ENCODE data around the gene MBOAT1. TPM values are rescaled to one million over a fixed set of nuclear protein-coding genes. Genes with fewer than 3 reads are reported as not detected.
A peak's percentile ranks its signal among the peaks of the same experiment; 100 is the strongest.

MBOAT1 gene
- total RNA-seq, 2 experiments from 2014 or later, result 13.3 to 16.1 TPM

GRCh38 chr6:20202699-20203302, 9.5 kb downstream of the MBOAT1 start:
- Mint-ChIP-seq H3K4me1 (peaks cover 62% of the 10 kb centered on the region), H3K27me3 (no peaks in the 10 kb centered on the region), H3K9me3 (ENCODE audit: low read depth) (no peaks in the 10 kb centered on the region), H3K4me3 (no peak overlapping the region), H3K36me3 (ENCODE audit: low read depth) (peaks cover 12% of the 10 kb centered on the region), H3K27ac (no peak overlapping the region)
- ChIA-PET POLR2A (no interaction called here), CTCF (interaction anchor here (0.5 to 1.5 kb wide), 6 partner anchors 9 to 1417 kb away, joined by 3 to 4 read pairs (median 3); no protein-coding TSS in a partner anchor)
- DNase-seq (no peak), ATAC-seq (no peak)
- intact Hi-C loops (cut with DNase I, micrococcal nuclease), result loop anchor here (1.0 kb wide), 1 partner anchor 10 kb away; the partner anchor contains the start of gene MBOAT1 (in 2 of the 2)

- no peak for ATAC-seq
- Mint-ChIP-seq H3K36me3 (ENCODE audit: low read depth) (peaks cover 12% of the 10 kb centered on the region), H3K9me3 (ENCODE audit: low read depth) (no peaks in the 10 kb centered on the region), H3K4me1 (peaks cover 59% of the 10 kb centered on the region), H3K27ac (no peak overlapping the region), H3K27me3 (no peaks in the 10 kb centered on the region), H3K4me3 (no peak overlapping the region)
- ChIA-PET CTCF (interaction anchor here (0.5 to 1.5 kb wide), 4 partner anchors 9 to 507 kb away, joined by 3 to 4 read pairs (median 3); no protein-coding TSS in a partner anchor), POLR2A (no interaction called here)
- DNase-seq, result no peak
- intact Hi-C loops (cut with DNase I, micrococcal nuclease), result loop anchor here (1.0 kb wide), 1 partner anchor 10 kb away; the partner anchor contains the start of gene MBOAT1 (in 2 of the 2)
These were observed 10.0 kb downstream of the MBOAT1 start for GRCh38 chr6:20202324-20202658.

- ChIA-PET POLR2A (interaction anchor here (0.7 kb wide), 1 partner anchor 9 kb away, joined by 3 read pairs; no protein-coding TSS in a partner anchor), CTCF (interaction anchor here (1.2 kb wide), 2 partner anchors 75 to 119 kb away, joined by 3 read pairs; no protein-coding TSS in a partner anchor)
- H3K9me3 Mint-ChIP-seq (ENCODE audit: low read depth), result no peaks in the 10 kb centered on the region
- peak overlapping the region; percentile 79 for H3K27ac Mint-ChIP-seq
- H3K36me3 Mint-ChIP-seq (ENCODE audit: low read depth), result peaks cover 11% of the 10 kb centered on the region
- no peaks in the 10 kb centered on the region for H3K27me3 Mint-ChIP-seq
- intact Hi-C loops (cut with DNase I, micrococcal nuclease), result no loop called here
- peaks cover 46% of the 10 kb centered on the region for H3K4me1 Mint-ChIP-seq
- ATAC-seq, result no peak
- H3K4me3 Mint-ChIP-seq, result no peak overlapping the region
- no peak for DNase-seq
These were observed 11.3 kb downstream of the MBOAT1 start for GRCh38 chr6:20200761-20201630.

- H3K27ac Mint-ChIP-seq, result no peak overlapping the region
- intact Hi-C loops (cut with DNase I, micrococcal nuclease), result no loop called here
- no peak for ATAC-seq
- H3K4me3 Mint-ChIP-seq, result no peak overlapping the region
- ChIA-PET POLR2A (no interaction called here), CTCF (no interaction called here)
- no peaks in the 10 kb centered on the region for H3K27me3 Mint-ChIP-seq
- H3K4me1 Mint-ChIP-seq, result peaks cover 27% of the 10 kb centered on the region
- no peaks in the 10 kb centered on the region for H3K9me3 Mint-ChIP-seq (ENCODE audit: low read depth)
- H3K36me3 Mint-ChIP-seq (ENCODE audit: low read depth), result peaks cover 7% of the 10 kb centered on the region
- DNase-seq, result no peak
These were observed 13.5 kb downstream of the MBOAT1 start for GRCh38 chr6:20198775-20199174.

GRCh38 chr6:20198156-20198774, 14.0 kb downstream of the MBOAT1 start:
- intact Hi-C loops (cut with DNase I, micrococcal nuclease), result no loop called here
- Mint-ChIP-seq H3K27ac (no peak overlapping the region), H3K27me3 (no peaks in the 10 kb centered on the region), H3K4me1 (peaks cover 24% of the 10 kb centered on the region), H3K4me3 (no peak overlapping the region), H3K36me3 (ENCODE audit: low read depth) (peaks cover 7% of the 10 kb centered on the region), H3K9me3 (ENCODE audit: low read depth) (no peaks in the 10 kb centered on the region)
- ChIA-PET CTCF (no interaction called here), POLR2A (no interaction called here)
- no peak for DNase-seq
- ATAC-seq, result no peak

- Mint-ChIP-seq H3K4me1 (peaks cover 23% of the 10 kb centered on the region), H3K9me3 (ENCODE audit: low read depth) (no peaks in the 10 kb centered on the region), H3K4me3 (no peak overlapping the region), H3K27ac (no peak overlapping the region), H3K27me3 (no peaks in the 10 kb centered on the region), H3K36me3 (ENCODE audit: low read depth) (peaks cover 7% of the 10 kb centered on the region)
- DNase-seq (no peak), ATAC-seq (no peak)
- ChIA-PET POLR2A (no interaction called here), CTCF (no interaction called here)
- intact Hi-C loops (cut with DNase I, micrococcal nuclease), result no loop called here
These were observed 15.0 kb downstream of the MBOAT1 start for GRCh38 chr6:20197251-20197650.

GRCh38 chr6:20192625-20193024, 19.6 kb downstream of the MBOAT1 start:
- H3K36me3 Mint-ChIP-seq (ENCODE audit: low read depth), result peaks cover 13% of the 10 kb centered on the region
- H3K4me1 Mint-ChIP-seq, result peaks cover 15% of the 10 kb centered on the region
- intact Hi-C loops (cut with DNase I, micrococcal nuclease), result no loop called here
- POLR2A ChIA-PET, result no interaction called here
- no peaks in the 10 kb centered on the region for H3K27me3 Mint-ChIP-seq
- DNase-seq (no peak), ATAC-seq (no peak)
- H3K9me3 Mint-ChIP-seq (ENCODE audit: low read depth), result peaks cover 2% of the 10 kb centered on the region
- CTCF ChIA-PET, result no interaction called here
- no peak overlapping the region for H3K27ac Mint-ChIP-seq
- H3K4me3 Mint-ChIP-seq, result no peak overlapping the region

- POLR2A ChIA-PET, result interaction anchor here (0.6 kb wide), 1 partner anchor 458 kb away, joined by 6 read pairs; no protein-coding TSS in a partner anchor
- Mint-ChIP-seq H3K4me3 (no peak overlapping the region), H3K27me3 (no peaks in the 10 kb centered on the region), H3K36me3 (ENCODE audit: low read depth) (peaks cover 16% of the 10 kb centered on the region), H3K9me3 (ENCODE audit: low read depth) (peaks cover 2% of the 10 kb centered on the region), H3K4me1 (peaks cover 15% of the 10 kb centered on the region), H3K27ac (peak overlapping the region; percentile 22)
- DNase-seq (no peak), ATAC-seq (no peak)
- intact Hi-C loops (cut with DNase I, micrococcal nuclease), result no loop called here
- CTCF ChIA-PET, result no interaction called here
These were observed 20.3 kb downstream of the MBOAT1 start for GRCh38 chr6:20191992-20192391.

- ChIA-PET POLR2A (interaction anchor here (0.6 kb wide), 1 partner anchor 16 kb away, joined by 3 read pairs; no protein-coding TSS in a partner anchor), CTCF (interaction anchor here (0.6 kb wide), 1 partner anchor 74 kb away, joined by 3 read pairs; no protein-coding TSS in a partner anchor)
- ATAC-seq, result no peak
- Mint-ChIP-seq H3K4me3 (no peak overlapping the region), H3K36me3 (ENCODE audit: low read depth) (peaks cover 29% of the 10 kb centered on the region), H3K27ac (no peak overlapping the region), H3K27me3 (no peaks in the 10 kb centered on the region), H3K9me3 (ENCODE audit: low read depth) (peaks cover 2% of the 10 kb centered on the region), H3K4me1 (peaks cover 15% of the 10 kb centered on the region)
- intact Hi-C loops (cut with DNase I, micrococcal nuclease), result no loop called here
- DNase-seq, result no peak
These were observed 23.6 kb downstream of the MBOAT1 start for GRCh38 chr6:20188630-20189075.

- H3K27ac Mint-ChIP-seq, result no peak overlapping the region
- ChIA-PET POLR2A (no interaction called here), CTCF (no interaction called here)
- H3K4me1 Mint-ChIP-seq, result peaks cover 7% of the 10 kb centered on the region
- peaks cover 2% of the 10 kb centered on the region for H3K9me3 Mint-ChIP-seq (ENCODE audit: low read depth)
- no peak for ATAC-seq
- intact Hi-C loops (cut with DNase I, micrococcal nuclease), result no loop called here
- peaks cover 40% of the 10 kb centered on the region for H3K36me3 Mint-ChIP-seq (ENCODE audit: low read depth)
- H3K4me3 Mint-ChIP-seq, result no peak overlapping the region
- no peak for DNase-seq
- H3K27me3 Mint-ChIP-seq, result no peaks in the 10 kb centered on the region
These were observed 25.3 kb downstream of the MBOAT1 start for GRCh38 chr6:20186981-20187380.

- CTCF ChIA-PET, result interaction anchor here (0.8 kb wide), 1 partner anchor 20 kb away, joined by 3 read pairs; no protein-coding TSS in a partner anchor
- H3K4me1 Mint-ChIP-seq, result peaks cover 8% of the 10 kb centered on the region
- H3K27ac Mint-ChIP-seq, result no peak overlapping the region
- peaks cover 44% of the 10 kb centered on the region for H3K36me3 Mint-ChIP-seq (ENCODE audit: low read depth)
- no peak overlapping the region for H3K4me3 Mint-ChIP-seq
- POLR2A ChIA-PET, result no interaction called here
- ATAC-seq (no peak), DNase-seq (no peak)
- peaks cover under 1% of the 10 kb centered on the region for H3K9me3 Mint-ChIP-seq (ENCODE audit: low read depth)
- intact Hi-C loops (cut with DNase I, micrococcal nuclease), result no loop called here
- H3K27me3 Mint-ChIP-seq, result no peaks in the 10 kb centered on the region
These were observed 28.6 kb downstream of the MBOAT1 start for GRCh38 chr6:20183706-20184105.

Data from activated CD4-positive, alpha-beta T cell treated with anti-CD3 and anti-CD28 coated beads for 36 hours (primary cell).